Kidney epithelial cell (primary cell): ENCODE results near the gene SUMO3. TPM values are rescaled to one million over a fixed set of nuclear protein-coding genes. Genes with fewer than 3 reads are reported as not detected.

Experiments used
- DNase-seq: peaks from one replicate; pipeline ENCODE4 v3.0.0-alpha.2; 2010; ENCODE audit warnings: low read depth
- H3K27me3 ChIP-seq: 2 replicates; pipeline ENCODE4 v1.6.0; 2011; ENCODE audit warnings: low read length; ENCODE audit not compliant: control insufficient read depth, insufficient read depth
- H3K36me3 ChIP-seq: 2 replicates; pipeline ENCODE4 v1.5.1; 2011; ENCODE audit warnings: low read length; ENCODE audit not compliant: control insufficient read depth, insufficient read depth
- H3K4me3 ChIP-seq: 2 replicates; pipeline ENCODE4 v1.5.1; 2011; ENCODE audit warnings: low read depth, mild to moderate bottlenecking, control low read depth, low read length
- CTCF ChIP-seq: IDR thresholded peaks from 2 replicates; pipeline ENCODE4 v1.5.1; 2011; ENCODE audit warnings: mild to moderate bottlenecking, moderate library complexity, low read length, control low read depth, inconsistent platforms; ENCODE audit not compliant: insufficient read depth, poor library complexity, severe bottlenecking
- total RNA-seq: library from RNA; depleted of rRNA; stranded (reverse); fragments of >200 nt; gene quantifications from 2 replicates; pipeline ENCODE4 v1.2.3, GENCODE V29; 2015

SUMO3 gene
- total RNA-seq, 1 donor from 2014 or later = 61.7 TPM

- DNase-seq = no peak
Observed at GRCh38 chr21:44858791-44859190, 40.9 kb upstream of the SUMO3 start.

GRCh38 chr21:44858291-44858690, 40.4 kb upstream of the SUMO3 start:
- TF ChIP-seq CTCF = no peak
- DNase-seq = no peak
- H3K4me3 ChIP-seq = no peak overlapping the region
- H3K36me3 ChIP-seq = peaks cover 4% of the 10 kb centered on the region
- no peaks in the 10 kb centered on the region for H3K27me3 ChIP-seq

More at GRCh38 chr21:44858791-44859190, 40.9 kb upstream of the SUMO3 start:
- no peaks in the 10 kb centered on the region for H3K27me3 ChIP-seq
- no peak overlapping the region for H3K4me3 ChIP-seq
- no peak for TF ChIP-seq CTCF
- peaks cover 4% of the 10 kb centered on the region for H3K36me3 ChIP-seq

- TF ChIP-seq CTCF = no peak
- no peaks in the 10 kb centered on the region for H3K27me3 ChIP-seq
- no peak for DNase-seq
- H3K4me3 ChIP-seq = no peak overlapping the region
- H3K36me3 ChIP-seq = peaks cover 5% of the 10 kb centered on the region
Observed at GRCh38 chr21:44857127-44857892, 39.4 kb upstream of the SUMO3 start.

- Histone ChIP-seq H3K36me3 (peaks cover 5% of the 10 kb centered on the region), H3K27me3 (no peaks in the 10 kb centered on the region), H3K4me3 (no peak overlapping the region)
- DNase-seq = no peak
- no peak for TF ChIP-seq CTCF
Observed at GRCh38 chr21:44856131-44856530, 38.3 kb upstream of the SUMO3 start.

- Histone ChIP-seq H3K4me3 (no peak overlapping the region), H3K36me3 (peaks cover 5% of the 10 kb centered on the region), H3K27me3 (no peaks in the 10 kb centered on the region)
- no peak for TF ChIP-seq CTCF
- no peak for DNase-seq
Observed at GRCh38 chr21:44855572-44855971, 37.7 kb upstream of the SUMO3 start.
